Ureter (tissue), 1 donor: ENCODE data around the gene CARM1. TPM values are rescaled to one million over a fixed set of nuclear protein-coding genes. Genes with fewer than 3 reads are reported as not detected.

ENCODE experiments used
- total RNA-seq: library from RNA; stranded (reverse); gene quantifications from one replicate; pipeline ENCODE4 v1.2.4, GENCODE V29; 2023
- donor health status: DM: yes; HTN: yes; CAD: no.

The CARM1 gene
- total RNA-seq, 1 donor from 2014 or later: 41.2 TPM

Other genes starting within 250 kb of the CARM1 start
- 381 TPM for gene SLC44A2, start 246.0 kb upstream of the CARM1 start, total RNA-seq
- 331 TPM for gene ILF3, start 217.2 kb upstream of the CARM1 start, total RNA-seq
- 64.2 TPM for gene QTRT1, start 170.1 kb upstream of the CARM1 start, total RNA-seq
- gene DNM2, start 153.5 kb upstream of the CARM1 start, total RNA-seq: 352 TPM
- gene TMED1, start 35.3 kb upstream of the CARM1 start, total RNA-seq: 13.3 TPM
- 0.99 TPM for gene C19orf38, start 23.1 kb upstream of the CARM1 start, total RNA-seq
- 60.9 TPM for gene YIPF2, start 57.1 kb downstream of the CARM1 start, total RNA-seq
- gene TIMM29, start 57.3 kb downstream of the CARM1 start, total RNA-seq: 17.2 TPM
- 140 TPM for gene SMARCA4, start 89.5 kb downstream of the CARM1 start, total RNA-seq
- gene LDLR, start 217.9 kb downstream of the CARM1 start, total RNA-seq: 78.2 TPM